GM12892 (cell line): Measurements from ENCODE around the gene C7orf25.

ENCODE experiments used
- POLR2A ChIP-seq: IDR thresholded peaks from 2 replicates; pipeline ENCODE4 v1.6.1; 2011; ENCODE audit warnings: low read depth, low read length, control low read depth
- POLR2AphosphoS5 ChIP-seq: IDR thresholded peaks from 2 replicates; pipeline ENCODE4 v1.6.1; 2011; ENCODE audit warnings: low read depth, low read length, control low read depth
- TAF1 ChIP-seq: IDR thresholded peaks from 2 replicates; pipeline ENCODE4 v1.6.1; 2011; ENCODE audit warnings: low read depth, mild to moderate bottlenecking, control low read depth, low read length, borderline replicate concordance

- TF ChIP-seq POLR2AphosphoS5 (no peak), POLR2A (no peak), TAF1 (no peak)
These were observed 29.3 kb upstream of the C7orf25 start for GRCh38 chr7:42940985-42941847.
